ENCODE results near the gene TMEM236.
"Not testable (repeated sequence)": the region's sequence is repeated elsewhere in the genome, so short reads cannot be mapped to it uniquely, and the experiment has no call there.

The TMEM236 gene

GRCh38 chr10:17712717-17713471, 39.1 kb upstream of the TMEM236 start:
- CTCF ChIA-PET = interaction anchor here (1.2 to 1.3 kb wide), 2 partner anchors 14 to 15 kb away, joined by 3 to 4 read pairs; no protein-coding TSS in a partner anchor
- DNase-seq = no peak
- Histone ChIP-seq H3K4me3 (ENCODE audit: control insufficient read depth in 1 of 7, extremely low read depth in 1 of 7, insufficient read depth in 4 of 7, low read depth in 2 of 7, low read length in 6 of 7) (no peak overlapping the region), H3K36me3 (ENCODE audit: control insufficient read depth in 4 of 4, insufficient read depth in 4 of 4, low read length in 3 of 4) (peaks cover 38 to 94% (median 55%) of the 10 kb centered on the region in 4 experiments), H3K27ac (ENCODE audit: insufficient read depth in 1 of 2, low read depth in 1 of 2, low read length in 2 of 2, poor library complexity in 1 of 2, severe bottlenecking in 2 of 2) (no peak overlapping the region), H3K4me1 (ENCODE audit: control extremely low read depth in 1 of 4, control insufficient read depth in 4 of 4, insufficient read depth in 4 of 4, low read length in 3 of 4) (no peaks in the 10 kb centered on the region), H3K9me3 (ENCODE audit: control extremely low read depth in 1 of 5, control insufficient read depth in 4 of 5, insufficient read depth in 2 of 5, low read depth in 1 of 5, low read length in 4 of 5) (peaks cover 0 to 4% (median 0%) of the 10 kb centered on the region in 5 experiments), H3K27me3 (replicated peaks in 2 of 5; ENCODE audit: control insufficient read depth in 4 of 5, insufficient read depth in 5 of 5, low read length in 4 of 5) (no peaks in the 10 kb centered on the region)
- WGBS (ENCODE audit: insufficient coverage) = 95% methylated on average over 17 of the region's 18 CpGs
- POLR2A ChIA-PET = no interaction called here

- no peak overlapping the region for H3K4me3 ChIP-seq (ENCODE audit: control insufficient read depth in 1 of 7, extremely low read depth in 1 of 7, insufficient read depth in 4 of 7, low read depth in 2 of 7, low read length in 6 of 7)
- no peak for DNase-seq
- H3K36me3 ChIP-seq (ENCODE audit: control insufficient read depth in 4 of 4, insufficient read depth in 4 of 4, low read length in 3 of 4) = peaks cover 33 to 86% (median 49%) of the 10 kb centered on the region in 4 experiments
- CTCF ChIA-PET = interaction anchor here (0.7 to 1.3 kb wide), 3 partner anchors 9 to 16 kb away, joined by 3 to 4 read pairs (median 4); no protein-coding TSS in a partner anchor
- POLR2A ChIA-PET = no interaction called here
- no peaks in the 10 kb centered on the region for H3K27me3 ChIP-seq (replicated peaks in 2 of 5; ENCODE audit: control insufficient read depth in 4 of 5, insufficient read depth in 5 of 5, low read length in 4 of 5)
- no peak overlapping the region for H3K27ac ChIP-seq (ENCODE audit: insufficient read depth in 1 of 2, low read depth in 1 of 2, low read length in 2 of 2, poor library complexity in 1 of 2, severe bottlenecking in 2 of 2)
- peaks cover 0 to 4% (median 0%) of the 10 kb centered on the region in 5 experiments for H3K9me3 ChIP-seq (ENCODE audit: control extremely low read depth in 1 of 5, control insufficient read depth in 4 of 5, insufficient read depth in 2 of 5, low read depth in 1 of 5, low read length in 4 of 5)
- no peaks in the 10 kb centered on the region for H3K4me1 ChIP-seq (ENCODE audit: control extremely low read depth in 1 of 4, control insufficient read depth in 4 of 4, insufficient read depth in 4 of 4, low read length in 3 of 4)
- WGBS (ENCODE audit: insufficient coverage) = 91% methylated on average over 10 of the region's 10 CpGs
These were observed 38.2 kb upstream of the TMEM236 start for GRCh38 chr10:17713758-17714157.

DNA sequence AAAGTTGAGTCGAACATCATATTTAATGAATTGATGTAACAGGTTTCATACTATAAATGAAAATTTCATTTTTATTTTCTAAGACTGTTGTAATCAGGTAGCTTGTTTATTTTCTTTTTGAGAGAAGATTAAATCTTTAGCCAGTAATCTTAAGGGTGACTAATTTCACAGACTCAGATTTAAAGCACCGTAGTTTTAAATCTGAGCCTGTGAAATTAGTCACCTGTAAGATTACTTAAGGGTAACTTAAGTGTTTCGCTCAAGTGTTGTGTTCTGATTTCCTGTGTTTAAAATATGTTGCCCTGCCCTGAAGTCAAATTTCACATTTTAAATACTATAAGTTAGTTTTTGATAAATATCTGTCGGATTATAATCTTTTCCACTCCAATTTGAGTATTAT, 35.8 kb upstream of the TMEM236 start:
- WGBS (ENCODE audit: insufficient coverage) = no CpG with 5 or more reads among the region's 4 CpGs
- CTCF ChIA-PET = no interaction called here
- Histone ChIP-seq H3K4me3 (ENCODE audit: control insufficient read depth in 1 of 7, extremely low read depth in 1 of 7, insufficient read depth in 4 of 7, low read depth in 2 of 7, low read length in 6 of 7) (no peak overlapping the region), H3K36me3 (ENCODE audit: control insufficient read depth in 4 of 4, insufficient read depth in 4 of 4, low read length in 3 of 4) (peaks cover 19 to 64% (median 31%) of the 10 kb centered on the region in 4 experiments), H3K27me3 (replicated peaks in 2 of 5; ENCODE audit: control insufficient read depth in 4 of 5, insufficient read depth in 5 of 5, low read length in 4 of 5) (no peaks in the 10 kb centered on the region), H3K27ac (ENCODE audit: insufficient read depth in 1 of 2, low read depth in 1 of 2, low read length in 2 of 2, poor library complexity in 1 of 2, severe bottlenecking in 2 of 2) (no peak overlapping the region), H3K4me1 (ENCODE audit: control extremely low read depth in 1 of 4, control insufficient read depth in 4 of 4, insufficient read depth in 4 of 4, low read length in 3 of 4) (no peaks in the 10 kb centered on the region), H3K9me3 (ENCODE audit: control extremely low read depth in 1 of 5, control insufficient read depth in 4 of 5, insufficient read depth in 2 of 5, low read depth in 1 of 5, low read length in 4 of 5) (peaks cover 0 to 4% (median 0%) of the 10 kb centered on the region in 5 experiments)
- DNase-seq = no peak
- POLR2A ChIA-PET = no interaction called here

DNA sequence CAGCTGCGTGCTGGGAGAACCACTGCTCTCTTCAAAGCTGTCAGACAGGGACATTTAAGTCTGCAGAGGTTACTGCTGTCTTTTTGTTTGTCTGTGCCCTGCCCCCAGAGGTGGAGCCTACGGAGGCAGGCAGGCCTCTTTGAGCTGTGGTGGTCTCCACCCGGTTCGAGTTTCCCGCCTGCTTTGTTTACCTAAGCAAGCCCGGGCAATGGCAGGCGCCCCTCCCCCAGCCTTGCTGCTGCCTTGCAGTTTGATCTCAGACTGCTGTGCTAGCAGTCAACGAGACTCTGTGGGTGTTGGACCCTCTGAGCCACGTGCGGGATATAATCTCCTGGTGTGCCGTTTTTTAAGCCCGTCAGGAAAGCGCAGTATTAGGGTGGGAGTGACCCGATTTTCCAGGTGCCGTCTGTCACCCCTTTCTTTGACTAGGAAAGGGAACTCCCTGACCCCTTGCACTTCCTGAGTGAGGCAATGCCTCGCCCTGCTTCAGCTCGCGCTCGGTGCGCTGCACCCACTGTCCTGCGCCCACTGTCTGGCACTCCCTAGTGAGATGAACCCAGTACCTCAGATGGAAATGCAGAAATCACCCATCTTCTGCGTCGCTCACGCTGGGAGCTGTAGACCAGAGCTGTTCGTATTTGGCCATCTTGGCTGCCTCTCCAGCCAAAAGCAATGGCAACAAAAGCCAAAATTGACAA, 29.5 kb upstream of the TMEM236 start:
- CTCF ChIA-PET; DNase-seq; H3K4me1 ChIP-seq (ENCODE audit: control extremely low read depth in 1 of 4, control insufficient read depth in 4 of 4, insufficient read depth in 4 of 4, low read length in 3 of 4); H3K27me3 ChIP-seq (replicated peaks in 2 of 5; ENCODE audit: control insufficient read depth in 4 of 5, insufficient read depth in 5 of 5, low read length in 4 of 5); H3K27ac ChIP-seq (ENCODE audit: insufficient read depth in 1 of 2, low read depth in 1 of 2, low read length in 2 of 2, poor library complexity in 1 of 2, severe bottlenecking in 2 of 2); POLR2A ChIA-PET; H3K4me3 ChIP-seq (ENCODE audit: control insufficient read depth in 1 of 7, extremely low read depth in 1 of 7, insufficient read depth in 4 of 7, low read depth in 2 of 7, low read length in 6 of 7); H3K9me3 ChIP-seq (ENCODE audit: control extremely low read depth in 1 of 5, control insufficient read depth in 4 of 5, insufficient read depth in 2 of 5, low read depth in 1 of 5, low read length in 4 of 5); H3K36me3 ChIP-seq (ENCODE audit: control insufficient read depth in 4 of 4, insufficient read depth in 4 of 4, low read length in 3 of 4): not testable (repeated sequence)
- WGBS (ENCODE audit: insufficient coverage) = 95% methylated on average over 17 of the region's 25 CpGs

GRCh38 chr10:17725703-17726102, 26.3 kb upstream of the TMEM236 start:
- Histone ChIP-seq H3K27me3 (replicated peaks in 2 of 5; ENCODE audit: control insufficient read depth in 4 of 5, insufficient read depth in 5 of 5, low read length in 4 of 5) (no peaks in the 10 kb centered on the region), H3K4me1 (ENCODE audit: control extremely low read depth in 1 of 4, control insufficient read depth in 4 of 4, insufficient read depth in 4 of 4, low read length in 3 of 4) (no peaks in the 10 kb centered on the region), H3K36me3 (ENCODE audit: control insufficient read depth in 4 of 4, insufficient read depth in 4 of 4, low read length in 3 of 4) (peaks cover 0 to 7% (median 3%) of the 10 kb centered on the region in 4 experiments), H3K9me3 (ENCODE audit: control extremely low read depth in 1 of 5, control insufficient read depth in 4 of 5, insufficient read depth in 2 of 5, low read depth in 1 of 5, low read length in 4 of 5) (peaks cover 0 to 5% (median 0%) of the 10 kb centered on the region in 5 experiments), H3K4me3 (ENCODE audit: control insufficient read depth in 1 of 7, extremely low read depth in 1 of 7, insufficient read depth in 4 of 7, low read depth in 2 of 7, low read length in 6 of 7) (no peak overlapping the region), H3K27ac (ENCODE audit: insufficient read depth in 1 of 2, low read depth in 1 of 2, low read length in 2 of 2, poor library complexity in 1 of 2, severe bottlenecking in 2 of 2) (no peak overlapping the region)
- DNase-seq = no peak
- CTCF ChIA-PET = interaction anchor here (0.9 kb wide), 1 partner anchor 110 kb away, joined by 4 read pairs; no protein-coding TSS in a partner anchor
- POLR2A ChIA-PET = no interaction called here
- 79% methylated on average over 7 of the region's 7 CpGs for WGBS (ENCODE audit: insufficient coverage)

DNA sequence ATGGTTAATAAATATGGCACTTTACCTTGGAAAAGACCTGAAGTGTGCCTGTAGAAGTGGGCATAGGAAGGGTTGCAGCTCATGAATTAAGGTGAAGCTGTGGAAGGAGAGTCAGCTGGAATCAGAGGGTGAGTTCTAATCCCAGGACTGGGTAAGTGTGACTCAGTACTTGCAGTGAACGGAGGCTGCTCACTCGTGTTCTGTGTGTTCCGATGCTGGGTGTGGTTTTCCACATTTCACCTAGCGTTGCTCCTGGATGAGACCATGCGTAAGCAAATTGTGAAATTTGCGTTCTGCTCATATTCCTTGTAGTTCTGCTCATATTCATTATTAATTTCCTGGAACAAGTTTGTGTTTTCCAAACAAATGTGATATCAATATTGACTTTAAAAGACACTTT, 22.4 kb upstream of the TMEM236 start:
- no peak overlapping the region for H3K4me3 ChIP-seq (ENCODE audit: control insufficient read depth in 1 of 7, extremely low read depth in 1 of 7, insufficient read depth in 4 of 7, low read depth in 2 of 7, low read length in 6 of 7)
- POLR2A ChIA-PET = no interaction called here
- WGBS (ENCODE audit: insufficient coverage) = 96% methylated on average over 6 of the region's 6 CpGs
- peaks cover 0 to 2% (median under 1%) of the 10 kb centered on the region in 4 experiments for H3K36me3 ChIP-seq (ENCODE audit: control insufficient read depth in 4 of 4, insufficient read depth in 4 of 4, low read length in 3 of 4)
- no peak overlapping the region for H3K27ac ChIP-seq (ENCODE audit: insufficient read depth in 1 of 2, low read depth in 1 of 2, low read length in 2 of 2, poor library complexity in 1 of 2, severe bottlenecking in 2 of 2)
- CTCF ChIA-PET = no interaction called here
- H3K27me3 ChIP-seq (replicated peaks in 2 of 5; ENCODE audit: control insufficient read depth in 4 of 5, insufficient read depth in 5 of 5, low read length in 4 of 5) = no peaks in the 10 kb centered on the region
- peaks cover 0 to 3% (median 0%) of the 10 kb centered on the region in 4 experiments for H3K4me1 ChIP-seq (ENCODE audit: control extremely low read depth in 1 of 4, control insufficient read depth in 4 of 4, insufficient read depth in 4 of 4, low read length in 3 of 4)
- no peaks in the 10 kb centered on the region for H3K9me3 ChIP-seq (ENCODE audit: control extremely low read depth in 1 of 5, control insufficient read depth in 4 of 5, insufficient read depth in 2 of 5, low read depth in 1 of 5, low read length in 4 of 5)
- no peak for DNase-seq

- Histone ChIP-seq H3K4me3 (ENCODE audit: control insufficient read depth in 1 of 7, extremely low read depth in 1 of 7, insufficient read depth in 4 of 7, low read depth in 2 of 7, low read length in 6 of 7) (no peak overlapping the region), H3K36me3 (ENCODE audit: control insufficient read depth in 4 of 4, insufficient read depth in 4 of 4, low read length in 3 of 4) (peaks cover 0 to 2% (median under 1%) of the 10 kb centered on the region in 4 experiments), H3K9me3 (ENCODE audit: control extremely low read depth in 1 of 5, control insufficient read depth in 4 of 5, insufficient read depth in 2 of 5, low read depth in 1 of 5, low read length in 4 of 5) (no peaks in the 10 kb centered on the region), H3K27ac (ENCODE audit: insufficient read depth in 1 of 2, low read depth in 1 of 2, low read length in 2 of 2, poor library complexity in 1 of 2, severe bottlenecking in 2 of 2) (no peak overlapping the region), H3K27me3 (replicated peaks in 2 of 5; ENCODE audit: control insufficient read depth in 4 of 5, insufficient read depth in 5 of 5, low read length in 4 of 5) (no peaks in the 10 kb centered on the region), H3K4me1 (ENCODE audit: control extremely low read depth in 1 of 4, control insufficient read depth in 4 of 4, insufficient read depth in 4 of 4, low read length in 3 of 4) (peaks cover 0 to 12% (median 7%) of the 10 kb centered on the region in 4 experiments)
- ChIA-PET POLR2A (no interaction called here), CTCF (interaction anchor here (0.6 kb wide), 1 partner anchor 440 kb away, joined by 4 read pairs; no protein-coding TSS in a partner anchor)
- no peak for DNase-seq
- WGBS (ENCODE audit: insufficient coverage) = 97% methylated on average over 8 of the region's 8 CpGs
These were observed 21.3 kb upstream of the TMEM236 start for GRCh38 chr10:17730667-17731066.
